ENCODE results near the gene MUC2.

The MUC2 gene

DNA sequence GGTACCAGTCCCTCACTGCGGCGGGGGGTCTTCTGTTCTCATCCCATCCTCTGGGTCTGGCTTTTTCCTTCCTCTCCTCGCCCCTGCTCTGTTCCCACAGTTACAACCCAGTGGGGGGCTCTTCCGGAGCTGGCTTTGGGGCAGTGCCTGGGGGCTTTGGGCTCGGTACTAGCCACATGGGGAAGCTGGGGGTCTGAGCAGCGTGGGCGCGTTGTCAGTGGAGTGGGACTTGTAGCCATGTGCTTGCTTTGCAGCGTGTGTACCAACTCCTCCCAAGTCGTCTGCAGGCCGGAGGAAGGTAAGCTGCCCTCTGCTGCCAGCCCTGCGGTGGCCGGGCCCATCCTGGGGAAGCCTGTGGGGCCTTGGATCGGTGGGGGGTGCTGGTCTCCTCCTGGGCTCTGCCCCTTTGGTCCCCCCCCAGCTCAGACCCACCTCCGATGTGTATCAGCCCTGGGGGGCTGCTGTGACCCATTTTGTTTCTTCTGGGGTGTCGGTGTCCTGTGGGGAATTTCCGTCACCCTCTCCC lies 17.5 kb downstream of the MUC2 start:
- no peak overlapping the region for H3K27ac ChIP-seq
- TF ChIP-seq, protein P1, sequence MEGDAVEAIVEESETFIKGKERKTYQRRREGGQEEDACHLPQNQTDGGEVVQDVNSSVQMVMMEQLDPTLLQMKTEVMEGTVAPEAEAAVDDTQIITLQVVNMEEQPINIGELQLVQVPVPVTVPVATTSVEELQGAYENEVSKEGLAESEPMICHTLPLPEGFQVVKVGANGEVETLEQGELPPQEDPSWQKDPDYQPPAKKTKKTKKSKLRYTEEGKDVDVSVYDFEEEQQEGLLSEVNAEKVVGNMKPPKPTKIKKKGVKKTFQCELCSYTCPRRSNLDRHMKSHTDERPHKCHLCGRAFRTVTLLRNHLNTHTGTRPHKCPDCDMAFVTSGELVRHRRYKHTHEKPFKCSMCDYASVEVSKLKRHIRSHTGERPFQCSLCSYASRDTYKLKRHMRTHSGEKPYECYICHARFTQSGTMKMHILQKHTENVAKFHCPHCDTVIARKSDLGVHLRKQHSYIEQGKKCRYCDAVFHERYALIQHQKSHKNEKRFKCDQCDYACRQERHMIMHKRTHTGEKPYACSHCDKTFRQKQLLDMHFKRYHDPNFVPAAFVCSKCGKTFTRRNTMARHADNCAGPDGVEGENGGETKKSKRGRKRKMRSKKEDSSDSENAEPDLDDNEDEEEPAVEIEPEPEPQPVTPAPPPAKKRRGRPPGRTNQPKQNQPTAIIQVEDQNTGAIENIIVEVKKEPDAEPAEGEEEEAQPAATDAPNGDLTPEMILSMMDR (conservative IDR thresholded peaks at IDR 0.05), result no peak

DNA sequence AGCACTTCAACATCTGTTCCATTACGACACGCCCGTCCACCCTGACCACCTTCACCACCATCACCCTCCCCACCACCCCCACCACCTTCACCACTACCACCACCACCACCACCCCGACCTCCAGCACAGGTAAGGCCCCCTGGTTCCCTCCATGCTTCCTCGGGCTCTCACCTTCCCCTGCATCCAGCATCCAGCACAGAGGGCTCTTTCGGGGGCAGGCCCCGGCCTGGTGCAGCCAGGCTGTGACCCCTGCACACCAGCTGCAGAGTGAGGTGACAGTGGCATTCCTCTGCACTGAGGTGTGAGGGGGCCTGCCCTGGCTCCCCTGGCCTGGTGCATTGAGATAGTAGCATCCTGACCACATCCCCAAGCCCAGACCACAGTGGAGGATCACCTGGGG lies 18.2 kb downstream of the MUC2 start:
- H3K27ac ChIP-seq, result no peak overlapping the region
- TF ChIP-seq, protein P1 (conservative IDR thresholded peaks at IDR 0.05), result no peak

DNA sequence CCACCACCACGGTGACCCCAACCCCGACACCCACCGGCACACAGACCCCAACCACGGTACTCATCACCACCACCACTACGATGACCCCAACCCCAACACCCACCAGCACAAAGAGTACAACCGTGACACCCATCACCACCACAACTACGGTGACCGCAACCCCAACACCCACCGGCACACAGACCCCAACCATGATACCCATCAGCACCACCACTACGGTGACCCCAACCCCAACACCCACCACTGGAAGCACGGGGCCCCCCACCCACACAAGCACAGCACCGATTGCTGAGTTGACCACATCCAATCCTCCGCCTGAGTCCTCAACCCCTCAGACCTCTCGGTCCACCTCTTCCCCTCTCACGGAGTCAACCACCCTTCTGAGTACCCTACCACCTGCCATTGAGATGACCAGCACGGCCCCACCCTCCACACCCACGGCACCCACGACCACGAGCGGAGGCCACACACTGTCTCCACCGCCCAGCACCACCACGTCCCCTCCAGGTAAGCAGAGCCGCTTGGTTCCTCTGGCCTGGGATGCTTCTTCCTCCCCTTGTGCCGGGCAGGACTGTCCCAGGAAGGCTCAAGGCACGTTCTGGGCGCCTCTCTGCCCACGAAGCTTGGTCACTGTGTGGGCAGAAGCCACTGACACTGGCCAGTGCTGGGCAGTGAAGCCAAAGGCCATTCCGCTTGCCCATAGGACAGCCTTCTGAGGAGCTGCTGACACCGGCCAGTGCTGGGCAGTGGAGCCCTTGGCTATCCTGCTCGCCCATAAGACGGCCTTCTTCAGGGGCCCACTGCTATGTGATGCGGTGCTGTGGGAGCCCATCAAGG lies 25.1 kb downstream of the MUC2 start:
- no peak overlapping the region for H3K27ac ChIP-seq
- TF ChIP-seq, protein P1 (conservative IDR thresholded peaks at IDR 0.05), result no peak

DNA sequence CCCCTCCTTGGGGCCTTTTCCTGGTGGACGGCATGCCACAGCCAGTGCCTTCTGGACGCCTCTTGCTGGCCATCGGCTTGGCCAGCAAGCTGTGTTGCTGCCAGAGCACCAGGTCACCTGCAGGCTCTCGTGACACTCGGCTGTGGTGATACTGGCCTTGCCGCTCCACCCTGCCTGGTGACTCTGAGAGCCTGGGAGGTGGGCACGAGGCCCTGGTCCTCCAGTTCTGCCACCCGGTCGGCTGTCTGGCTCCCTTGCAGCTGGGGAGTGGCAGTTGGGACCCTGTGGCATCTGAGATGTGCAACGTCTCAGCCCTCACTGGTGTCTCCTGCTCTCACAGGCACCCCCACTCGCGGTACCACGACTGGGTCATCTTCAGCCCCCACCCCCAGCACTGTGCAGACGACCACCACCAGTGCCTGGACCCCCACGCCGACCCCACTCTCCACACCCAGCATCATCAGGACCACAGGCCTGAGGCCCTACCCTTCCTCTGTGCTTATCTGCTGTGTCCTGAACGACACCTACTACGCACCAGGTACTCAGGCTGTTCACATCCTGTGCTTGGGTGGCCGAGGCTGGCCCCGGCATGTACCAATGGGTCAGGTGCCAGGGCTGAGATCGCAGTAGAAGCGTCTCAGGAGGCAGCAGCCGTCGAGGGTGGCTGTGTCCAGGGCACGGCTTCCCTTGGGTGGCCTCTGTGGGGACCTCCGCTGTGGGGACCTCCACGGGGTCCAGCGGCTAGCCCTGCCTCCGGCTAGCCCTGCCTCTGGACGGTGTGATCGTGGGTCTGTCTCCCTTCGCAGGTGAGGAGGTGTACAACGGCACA lies 26.0 kb downstream of the MUC2 start:
- no peak overlapping the region for H3K27ac ChIP-seq
- TF ChIP-seq, protein P1 (conservative IDR thresholded peaks at IDR 0.05), result no peak

DNA sequence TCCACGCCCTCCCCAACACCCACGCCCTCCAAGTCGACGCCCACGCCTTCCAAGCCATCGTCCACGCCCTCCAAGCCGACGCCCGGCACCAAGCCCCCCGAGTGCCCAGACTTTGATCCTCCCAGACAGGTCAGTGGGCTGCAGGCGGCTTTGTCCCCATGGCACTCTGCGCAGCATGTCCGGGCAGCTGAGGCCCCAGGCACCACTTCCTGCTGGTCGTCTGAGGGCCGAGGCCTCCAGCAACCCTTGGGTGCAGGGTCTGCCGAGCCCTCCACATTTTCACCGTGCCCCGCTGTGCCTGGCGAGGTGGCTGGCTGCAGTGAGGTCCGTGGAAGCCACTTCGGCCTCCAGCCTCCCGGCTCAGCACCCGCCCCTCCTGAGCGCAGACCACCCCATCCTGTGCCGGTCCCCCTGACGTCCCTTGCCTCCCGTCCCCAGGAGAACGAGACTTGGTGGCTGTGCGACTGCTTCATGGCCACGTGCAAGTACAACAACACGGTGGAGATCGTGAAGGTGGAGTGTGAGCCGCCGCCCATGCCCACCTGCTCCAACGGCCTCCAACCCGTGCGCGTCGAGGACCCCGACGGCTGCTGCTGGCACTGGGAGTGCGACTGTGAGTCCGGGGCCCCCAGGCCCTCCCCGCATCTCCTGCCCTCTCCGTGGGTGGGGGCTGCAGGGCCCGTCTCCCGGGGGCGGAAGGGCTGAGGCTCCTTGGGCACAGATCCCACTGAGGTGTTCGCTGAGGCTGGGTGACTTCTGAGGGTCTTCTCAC lies 26.8 kb downstream of the MUC2 start:
- TF ChIP-seq, protein P1 (conservative IDR thresholded peaks at IDR 0.05), result no peak

DNA sequence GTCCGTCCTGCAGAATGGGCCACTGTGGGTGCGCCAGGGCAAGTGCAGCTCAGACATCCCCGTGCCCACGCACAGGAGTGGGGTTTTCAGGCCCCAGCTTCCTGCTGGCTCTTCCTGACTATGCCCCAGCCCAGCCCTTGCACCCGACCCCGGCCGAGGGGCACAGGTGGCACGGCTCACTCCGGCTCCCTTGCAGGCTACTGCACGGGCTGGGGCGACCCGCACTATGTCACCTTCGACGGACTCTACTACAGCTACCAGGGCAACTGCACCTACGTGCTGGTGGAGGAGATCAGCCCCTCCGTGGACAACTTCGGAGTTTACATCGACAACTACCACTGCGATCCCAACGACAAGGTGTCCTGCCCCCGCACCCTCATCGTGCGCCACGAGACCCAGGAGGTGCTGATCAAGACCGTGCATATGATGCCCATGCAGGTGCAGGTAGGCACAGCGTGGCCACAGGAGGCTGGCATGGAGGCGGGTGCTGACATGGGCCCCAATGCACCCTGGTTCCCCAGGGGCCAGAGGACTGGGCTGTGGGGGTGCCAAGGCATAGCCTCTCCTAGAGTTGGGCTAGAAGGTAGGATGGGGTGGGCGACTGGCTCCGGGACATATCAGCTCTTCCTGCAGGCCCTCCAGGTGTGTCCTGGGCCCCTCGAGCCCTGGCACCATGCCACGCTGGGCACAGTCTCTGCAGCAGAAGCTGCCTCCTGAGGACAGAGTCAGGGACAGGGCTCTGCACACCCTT lies 27.7 kb downstream of the MUC2 start:
- TF ChIP-seq, protein P1 (conservative IDR thresholded peaks at IDR 0.05), result no peak
- no peak overlapping the region for H3K27ac ChIP-seq

More for the DNA sequence above, 26.8 kb downstream of the MUC2 start:
- no peak overlapping the region for H3K27ac ChIP-seq
